OCI-LY3 (cell line): ENCODE results near the gene CRYBG1.
A peak's percentile ranks its signal among the peaks of the same experiment; 100 is the strongest.

Experiments used
- H2AFZ ChIP-seq: fragments of 200-600, 300-600 bp; shearing (Covaris generic); 2 replicates; pipeline ENCODE4 v1.6.0; 2014; ENCODE audit warnings: antibody characterized with exemption, low read depth, low read length
- H3K27ac ChIP-seq: fragments of 200-600, 300-600 bp; sonication (generic); 2 replicates; pipeline ENCODE4 v1.5.1; 2014; ENCODE audit warnings: mild to moderate bottlenecking, low read length, moderate library complexity, mixed read lengths
- H3K27me3 ChIP-seq: fragments of 200-600, 300-600 bp; sonication (generic); 2 replicates; pipeline ENCODE4 v1.6.1; 2014; ENCODE audit warnings: low read depth, low read length, mixed read lengths
- H3K36me3 ChIP-seq: fragments of 200-600, 300-600 bp; sonication (generic); replicated peaks from 2 replicates; pipeline ENCODE3; 2014; ENCODE audit warnings: low read depth, low read length, mixed read lengths
- H3K4me1 ChIP-seq: fragments of 300-600, 200-600 bp; sonication (generic); 2 replicates; pipeline ENCODE4 v1.6.1; 2014; ENCODE audit warnings: low read length, mixed read lengths
- H3K4me2 ChIP-seq: fragments of 200-600, 300-600 bp; sonication (generic); 2 replicates; pipeline ENCODE4 v1.6.1; 2014; ENCODE audit warnings: low read length, mixed read lengths
- H3K4me3 ChIP-seq: fragments of 300-600, 200-600 bp; sonication (generic); 2 replicates; pipeline ENCODE4 v1.5.1; 2014; ENCODE audit warnings: antibody characterized with exemption, mild to moderate bottlenecking, low read length, moderate library complexity
- H3K79me2 ChIP-seq: fragments of 300-600, 200-600 bp; shearing (Covaris generic); 2 replicates; pipeline ENCODE4 v1.6.1; 2014; ENCODE audit warnings: mild to moderate bottlenecking, low read length, mixed read lengths
- H3K9ac ChIP-seq: fragments of 300-600, 200-600 bp; shearing (Covaris generic); 2 replicates; pipeline ENCODE4 v1.6.0; 2014; ENCODE audit warnings: mild to moderate bottlenecking, low read length, moderate library complexity
- H3K9me3 ChIP-seq: fragments of 200-600, 300-600 bp; shearing (Covaris generic); 2 replicates; pipeline ENCODE4 v1.6.1; 2014; ENCODE audit warnings: low read length, mixed read lengths; ENCODE audit not compliant: insufficient read depth
- H4K20me1 ChIP-seq: fragments of 200-600, 300-600 bp; sonication (generic); 2 replicates; pipeline ENCODE4 v1.6.1; 2016; ENCODE audit warnings: low read length, mixed read lengths; ENCODE audit not compliant: insufficient read depth
- EZH2phosphoT487 ChIP-seq: fragments of 200-600 bp; shearing (Covaris generic); IDR thresholded peaks from 2 replicates; pipeline ENCODE4 v1.6.1; 2018; ENCODE audit warnings: antibody characterized with exemption, mixed run types, low read depth
- TF ChIP-seq, protein P1 (sequence below): fragments of 200-600, 300-600 bp; sonication (generic); IDR thresholded peaks from 2 replicates; pipeline ENCODE4 v1.5.1; 2014; ENCODE audit warnings: antibody characterized with exemption, low read length, low read depth

CRYBG1 gene

GRCh38 chr6:106535012-106535411 lies 174.5 kb downstream of the CRYBG1 start:
- peaks cover 51% of the 10 kb centered on the region for H3K36me3 ChIP-seq
- no peak overlapping the region for H2AFZ ChIP-seq
- H3K4me1 ChIP-seq: peaks cover 71% of the 10 kb centered on the region
- H3K9me3 ChIP-seq: no peaks in the 10 kb centered on the region
- TF ChIP-seq, protein P1, sequence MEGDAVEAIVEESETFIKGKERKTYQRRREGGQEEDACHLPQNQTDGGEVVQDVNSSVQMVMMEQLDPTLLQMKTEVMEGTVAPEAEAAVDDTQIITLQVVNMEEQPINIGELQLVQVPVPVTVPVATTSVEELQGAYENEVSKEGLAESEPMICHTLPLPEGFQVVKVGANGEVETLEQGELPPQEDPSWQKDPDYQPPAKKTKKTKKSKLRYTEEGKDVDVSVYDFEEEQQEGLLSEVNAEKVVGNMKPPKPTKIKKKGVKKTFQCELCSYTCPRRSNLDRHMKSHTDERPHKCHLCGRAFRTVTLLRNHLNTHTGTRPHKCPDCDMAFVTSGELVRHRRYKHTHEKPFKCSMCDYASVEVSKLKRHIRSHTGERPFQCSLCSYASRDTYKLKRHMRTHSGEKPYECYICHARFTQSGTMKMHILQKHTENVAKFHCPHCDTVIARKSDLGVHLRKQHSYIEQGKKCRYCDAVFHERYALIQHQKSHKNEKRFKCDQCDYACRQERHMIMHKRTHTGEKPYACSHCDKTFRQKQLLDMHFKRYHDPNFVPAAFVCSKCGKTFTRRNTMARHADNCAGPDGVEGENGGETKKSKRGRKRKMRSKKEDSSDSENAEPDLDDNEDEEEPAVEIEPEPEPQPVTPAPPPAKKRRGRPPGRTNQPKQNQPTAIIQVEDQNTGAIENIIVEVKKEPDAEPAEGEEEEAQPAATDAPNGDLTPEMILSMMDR: no peak
- no peak for TF ChIP-seq EZH2phosphoT487
- H3K4me2 ChIP-seq: peak overlapping the region; percentile 65
- H3K79me2 ChIP-seq: peaks cover 53% of the 10 kb centered on the region
- peak overlapping the region; percentile 99 for H3K27ac ChIP-seq
- H3K4me3 ChIP-seq: peak overlapping the region; percentile 16
- no peaks in the 10 kb centered on the region for H4K20me1 ChIP-seq
- H3K9ac ChIP-seq: peak overlapping the region; percentile 50; the same call in 1 of the 2 replicates
- no peaks in the 10 kb centered on the region for H3K27me3 ChIP-seq

GRCh38 chr6:106536357-106536756 lies 175.8 kb downstream of the CRYBG1 start:
- Histone ChIP-seq H3K4me2 (peak overlapping the region; percentile 77), H3K27ac (peak overlapping the region; percentile 99), H3K9ac (peak overlapping the region; percentile 74; the same call in 1 of the 2 replicates), H3K4me1 (peaks cover 69% of the 10 kb centered on the region), H3K9me3 (no peaks in the 10 kb centered on the region), H3K36me3 (peaks cover 45% of the 10 kb centered on the region), H3K79me2 (peaks cover 46% of the 10 kb centered on the region), H2AFZ (no peak overlapping the region), H3K4me3 (peak overlapping the region; percentile 52), H4K20me1 (no peaks in the 10 kb centered on the region), H3K27me3 (no peaks in the 10 kb centered on the region)
- TF ChIP-seq EZH2phosphoT487: no peak
- TF ChIP-seq, protein P1: no peak

DNA sequence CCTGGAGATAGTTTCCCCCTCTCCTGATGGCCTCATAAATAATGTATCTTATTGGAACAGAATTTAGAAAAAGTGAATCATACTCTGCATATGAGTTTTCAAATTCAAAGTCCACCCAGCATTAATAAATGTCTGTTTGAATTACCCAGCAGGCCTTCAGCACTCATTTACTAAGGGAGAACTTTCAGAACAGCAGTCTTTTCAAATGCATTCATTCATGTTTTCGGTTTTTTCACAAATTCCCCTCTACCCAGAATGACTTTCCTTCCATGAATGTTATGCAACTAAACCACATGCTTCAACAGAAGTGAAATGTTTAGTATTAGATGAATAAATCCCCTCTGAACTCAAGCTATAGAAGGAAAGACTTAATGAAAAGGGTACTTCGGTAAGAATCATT lies 176.3 kb downstream of the CRYBG1 start:
- Histone ChIP-seq H3K36me3 (peaks cover 42% of the 10 kb centered on the region), H3K4me3 (peak overlapping the region; percentile 52), H2AFZ (no peak overlapping the region), H3K27me3 (no peaks in the 10 kb centered on the region), H3K79me2 (peaks cover 43% of the 10 kb centered on the region), H3K9me3 (no peaks in the 10 kb centered on the region), H3K4me1 (peaks cover 66% of the 10 kb centered on the region), H3K9ac (peak overlapping the region; percentile 74), H3K27ac (peak overlapping the region; percentile 99), H3K4me2 (peak overlapping the region; percentile 77), H4K20me1 (no peaks in the 10 kb centered on the region)
- TF ChIP-seq, protein P1: no peak
- TF ChIP-seq EZH2phosphoT487: no peak

- no peak overlapping the region for H2AFZ ChIP-seq
- H3K27me3 ChIP-seq: no peaks in the 10 kb centered on the region
- peak overlapping the region; percentile 99 for H3K27ac ChIP-seq
- H3K4me2 ChIP-seq: peak overlapping the region; percentile 77
- peak overlapping the region; percentile 74 for H3K9ac ChIP-seq
- no peak for TF ChIP-seq EZH2phosphoT487
- TF ChIP-seq, protein P1: no peak
- no peaks in the 10 kb centered on the region for H3K9me3 ChIP-seq
- no peaks in the 10 kb centered on the region for H4K20me1 ChIP-seq
- H3K79me2 ChIP-seq: peaks cover 42% of the 10 kb centered on the region
- peaks cover 42% of the 10 kb centered on the region for H3K36me3 ChIP-seq
- H3K4me3 ChIP-seq: peak overlapping the region; percentile 52
- peaks cover 58% of the 10 kb centered on the region for H3K4me1 ChIP-seq
These were observed 177.1 kb downstream of the CRYBG1 start for GRCh38 chr6:106537662-106538061.
